HepG2 (cell line): ENCODE results near the gene INHA. TPM values are rescaled to one million over a fixed set of nuclear protein-coding genes. Genes with fewer than 3 reads are reported as not detected.

ENCODE experiments used
- BATF2 ChIP-seq: sonication (generic); formaldehyde crosslinking; IDR thresholded peaks from 2 replicates; pipeline ENCODE4 v1.8.0; 2022; ENCODE audit warnings: mild to moderate bottlenecking, missing genetic modification reagents, moderate library complexity
- MLX ChIP-seq: IDR thresholded peaks from 2 replicates; pipeline ENCODE4 v1.6.1; 2016
- MXD3 ChIP-seq: IDR thresholded peaks from 2 replicates; pipeline ENCODE4 v1.6.1; 2016; ENCODE audit warnings: mild to moderate bottlenecking, missing biosample characterization, missing genetic modification reagents
- U2AF1 ChIP-seq: fragments of 200-400 bp; formaldehyde crosslinking; optimal IDR thresholded peaks from 2 replicates; pipeline ENCODE3; 2017; ENCODE audit warnings: mild to moderate bottlenecking, low read depth, low read length
- ZNF142 ChIP-seq: sonication (generic); formaldehyde crosslinking; IDR thresholded peaks from 2 replicates; pipeline ENCODE4 v1.4.0; 2020; ENCODE audit warnings: missing genetic modification reagents
- polyA plus RNA-seq, 8 experiments: library from polyadenylated mRNA; depleted of rRNA in 3 of 8; stranded (reverse) in 7 of 8; unstranded in 1 of 8; fragments of >200 nt; fragmentation: Illumina TruSeq in 4 of 8; extraction: Trizol in 4 of 8; gene quantifications; 2 replicates each; pipeline versions ENCODE4 v1.2.1 to v1.2.3, GENCODE V29; 2011 to 2016; ENCODE audit warnings: low read depth in 4 of 8, missing spikeins in 1 of 8, mixed read lengths in 1 of 8; ENCODE audit not compliant: insufficient read depth in 1 of 8
- total RNA-seq, 5 experiments: library from RNA; depleted of rRNA; stranded (reverse); fragments of >200 nt; fragmentation: Illumina TruSeq; extraction: Trizol; gene quantifications; 2 replicates each; pipeline ENCODE4 v1.2.3, GENCODE V29; 2016; ENCODE audit warnings: low read depth in 1 of 5

Gene INHA
- total and polyA plus RNA-seq, 2 of the 13 experiments (the other 11 are each of a cell fraction or from before 2014, with no cell fraction given): 4.1 to 15.2 TPM

- no peak for TF ChIP-seq ZNF142 (CRISPR knock-in tag)
- TF ChIP-seq U2AF1: no peak
- TF ChIP-seq MLX: no peak
- no peak for TF ChIP-seq MXD3 (CRISPR knock-in tag)
- TF ChIP-seq BATF2 (CRISPR knock-in tag): no peak
These were observed 52.5 kb downstream of the INHA start (continued) for GRCh38 chr2:219624565-219624964.
